Neuron (in vitro differentiated cells): ENCODE results near the gene NANOS2.
"Not testable (repeated sequence)": the region's sequence is repeated elsewhere in the genome, so short reads cannot be mapped to it uniquely, and the experiment has no call there.

ENCODE experiments used
- H2AFZ ChIP-seq: one replicate; pipeline ENCODE4 v1.6.1; 2013; ENCODE audit warnings: low read depth, mild to moderate bottlenecking, inconsistent platforms, low read length, moderate library complexity
- H3K27me3 ChIP-seq: one replicate; pipeline ENCODE4 v1.6.1; 2013; ENCODE audit warnings: low read length; ENCODE audit not compliant: insufficient read depth
- H3K36me3 ChIP-seq: one replicate; pipeline ENCODE4 v1.6.1; 2013; ENCODE audit warnings: low read length; ENCODE audit not compliant: insufficient read depth
- H3K4me1 ChIP-seq: one replicate; pipeline ENCODE4 v1.6.1; 2013; ENCODE audit warnings: low read length; ENCODE audit not compliant: insufficient read depth
- H3K4me3 ChIP-seq: 2 replicates; pipeline ENCODE4 v1.5.1; 2013; ENCODE audit warnings: mild to moderate bottlenecking, low read length, moderate library complexity
- H3K9me3 ChIP-seq: one replicate; pipeline ENCODE4 v1.6.1; 2013; ENCODE audit warnings: low read length

The NANOS2 gene

DNA sequence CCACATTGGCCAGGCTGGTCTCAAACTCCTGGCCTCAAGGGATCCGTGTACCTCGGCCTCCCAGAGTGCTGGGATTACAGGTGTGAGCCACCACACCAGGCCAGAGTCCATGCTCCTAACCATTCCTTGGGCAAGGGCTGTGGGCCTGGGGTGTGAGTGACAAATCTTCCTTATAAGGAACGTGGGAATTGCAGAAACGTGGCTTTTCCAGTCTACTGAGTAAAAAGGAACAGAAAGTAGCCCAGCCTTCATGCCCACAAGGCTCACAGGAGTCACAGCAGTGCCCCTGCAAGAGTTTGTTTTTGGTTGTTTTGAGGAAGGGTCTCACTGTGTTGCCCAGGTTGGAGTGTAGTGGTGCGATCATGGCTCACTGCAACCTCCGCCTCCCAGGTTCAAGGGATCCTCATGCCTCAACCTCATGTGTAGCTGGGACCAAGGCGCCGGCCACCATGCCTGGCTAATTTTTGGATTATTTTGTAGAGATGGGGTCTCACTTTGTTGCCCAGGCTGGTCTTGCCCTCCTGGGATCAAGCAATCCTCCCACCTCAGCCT, 17.2 kb downstream of the NANOS2 start:
- Histone ChIP-seq H3K36me3 (peaks cover 30% of the 10 kb centered on the region), H3K4me1 (peaks cover 8% of the 10 kb centered on the region), H2AFZ (no peak overlapping the region), H3K27me3 (no peaks in the 10 kb centered on the region), H3K4me3 (no peak overlapping the region), H3K9me3 (no peaks in the 10 kb centered on the region)

DNA sequence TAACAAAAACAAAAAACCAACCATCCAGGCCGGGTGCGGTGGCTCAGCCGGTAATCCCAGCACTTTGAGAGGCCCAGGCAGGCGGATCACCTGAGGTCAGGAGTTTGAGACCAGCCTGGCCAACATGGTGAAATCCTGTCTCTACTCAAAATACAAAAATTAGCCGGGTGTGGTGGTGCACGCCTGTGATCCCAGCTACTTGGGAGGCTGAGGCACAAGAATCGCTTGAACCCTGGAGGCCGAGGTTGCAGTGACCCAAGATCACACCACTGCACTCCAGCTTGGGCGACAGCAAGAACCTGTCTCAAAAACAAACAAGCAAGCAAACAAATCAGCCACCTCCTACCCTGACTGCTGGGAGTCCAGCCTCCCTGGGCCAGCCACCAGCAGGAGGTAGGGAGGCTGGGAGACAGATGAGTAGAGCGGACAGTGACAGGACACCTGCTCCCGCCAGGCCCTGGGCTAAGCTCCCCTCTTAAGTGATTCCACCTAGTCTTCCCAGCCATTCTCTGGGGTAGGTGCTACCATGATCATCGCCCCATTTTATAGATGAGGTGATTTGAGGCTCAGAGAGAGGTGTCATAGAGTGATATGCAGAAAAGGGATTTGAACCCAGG, 18.5 kb downstream of the NANOS2 start:
- not testable (repeated sequence) for H3K27me3 ChIP-seq, H3K4me3 ChIP-seq, H2AFZ ChIP-seq, H3K9me3 ChIP-seq, H3K4me1 ChIP-seq
- peaks cover 30% of the 10 kb centered on the region for H3K36me3 ChIP-seq

DNA sequence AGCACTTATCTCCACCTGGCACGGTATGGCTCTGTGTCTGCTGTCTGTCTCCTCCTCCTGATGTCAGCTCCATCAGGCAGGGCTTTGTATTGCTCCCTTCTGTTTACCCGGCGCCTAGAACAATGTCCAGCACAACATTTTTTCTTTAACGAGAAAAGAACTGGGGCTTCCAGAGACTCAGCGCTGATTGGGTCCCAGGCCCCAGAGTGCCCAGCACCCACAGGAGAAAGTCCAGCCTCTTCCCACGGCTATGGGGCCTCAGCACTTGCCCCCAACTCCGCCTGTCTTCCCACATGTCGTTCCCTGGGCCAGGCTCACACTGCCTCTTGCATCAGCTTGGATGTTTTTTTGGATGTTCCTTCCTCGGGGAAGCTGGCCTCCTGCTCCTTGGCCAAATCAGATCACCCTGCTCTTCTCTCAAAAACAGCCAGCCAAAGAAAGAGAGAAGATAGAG, 19.0 kb downstream of the NANOS2 start:
- Histone ChIP-seq H3K27me3 (no peaks in the 10 kb centered on the region), H3K36me3 (peaks cover 27% of the 10 kb centered on the region), H3K4me3 (no peak overlapping the region), H2AFZ (no peak overlapping the region), H3K4me1 (no peaks in the 10 kb centered on the region), H3K9me3 (no peaks in the 10 kb centered on the region)

DNA sequence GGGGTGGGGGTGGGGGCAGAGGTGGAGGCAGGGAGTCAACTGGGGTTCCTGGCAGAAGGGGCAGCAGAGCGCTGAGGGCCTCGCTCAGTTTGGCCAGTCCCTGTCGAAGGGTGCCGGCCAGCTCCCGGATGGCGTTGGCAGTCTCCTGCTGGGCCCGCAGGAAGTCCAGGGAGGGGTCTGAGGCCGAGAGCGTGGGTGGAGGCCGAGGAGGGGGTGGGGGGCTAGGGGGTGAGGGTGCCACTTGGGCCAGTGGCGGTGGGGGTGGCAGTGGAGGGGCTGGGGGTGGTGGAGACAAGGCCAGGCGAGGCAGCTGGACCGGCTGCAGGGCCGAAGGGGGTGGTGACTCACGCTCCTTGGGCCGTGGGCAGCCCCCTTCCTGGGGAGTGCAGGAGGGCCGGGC, 23.7 kb downstream of the NANOS2 start:
- Histone ChIP-seq H3K36me3 (peaks cover 12% of the 10 kb centered on the region), H3K9me3 (no peaks in the 10 kb centered on the region), H3K27me3 (no peaks in the 10 kb centered on the region), H3K4me1 (peaks cover 8% of the 10 kb centered on the region), H3K4me3 (no peak overlapping the region), H2AFZ (no peak overlapping the region)

DNA sequence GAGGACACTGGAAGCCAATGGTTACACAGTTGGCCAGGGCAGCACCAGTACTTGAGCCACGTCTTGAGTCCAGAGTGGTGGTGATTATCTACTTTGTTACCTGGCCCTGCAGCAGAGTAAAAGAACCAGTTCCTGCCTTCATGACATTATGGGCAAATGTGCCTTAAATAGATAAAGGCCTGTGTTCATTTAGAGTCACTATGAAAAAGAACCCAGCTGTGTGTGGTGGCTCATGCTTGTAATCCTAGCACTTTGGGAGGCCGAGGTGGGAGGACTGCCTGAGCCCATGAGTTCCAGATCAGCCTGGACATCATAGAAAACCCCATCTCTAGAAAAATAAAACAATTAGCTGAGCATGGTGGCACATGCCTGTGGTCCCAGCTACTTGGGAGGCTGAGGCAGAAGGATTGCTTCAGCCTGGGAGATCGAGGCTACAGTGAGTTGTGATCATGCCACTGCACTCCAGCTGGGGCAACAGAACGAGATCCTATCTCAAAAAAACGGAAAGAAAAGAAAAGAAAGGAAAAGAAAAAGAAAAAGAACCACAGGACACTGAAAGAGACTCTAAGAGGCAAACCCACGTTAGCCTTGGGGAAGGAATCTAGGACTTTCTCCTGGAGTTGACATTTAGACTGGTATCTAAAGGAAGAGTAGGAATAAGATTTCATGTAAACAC, 25.2 kb downstream of the NANOS2 start:
- peaks cover 15% of the 10 kb centered on the region for H3K4me1 ChIP-seq
- H3K9me3 ChIP-seq: no peaks in the 10 kb centered on the region
- H3K27me3 ChIP-seq: no peaks in the 10 kb centered on the region
- H3K4me3 ChIP-seq: no peak overlapping the region
- H2AFZ ChIP-seq: no peak overlapping the region
- peaks cover 7% of the 10 kb centered on the region for H3K36me3 ChIP-seq

DNA sequence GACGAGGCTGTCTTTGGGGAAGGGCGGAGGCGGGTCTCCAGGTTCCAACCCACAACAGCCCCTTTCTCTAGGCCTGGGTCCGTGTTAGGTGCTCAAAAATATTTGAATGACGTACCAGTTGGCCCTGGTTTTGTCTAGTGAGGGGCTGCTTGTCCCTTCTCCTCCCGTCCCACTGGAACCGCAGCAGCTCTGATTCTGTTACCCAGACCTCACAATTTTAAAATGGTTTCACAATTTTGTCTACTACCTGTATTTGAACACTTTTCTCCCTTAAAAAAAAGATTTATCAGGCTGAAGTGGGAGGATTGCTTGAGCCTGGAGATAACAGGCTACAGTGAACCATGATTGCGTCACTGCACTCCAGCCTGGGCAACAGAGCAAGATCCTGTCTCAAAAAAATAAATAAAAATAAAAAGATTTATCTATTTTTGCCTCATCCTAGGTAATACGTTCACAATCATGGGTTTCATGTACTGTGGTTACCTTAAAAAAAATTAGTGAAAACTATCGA, 27.3 kb downstream of the NANOS2 start:
- Histone ChIP-seq H3K4me3 (peak overlapping the region; percentile 74), H3K27me3 (no peaks in the 10 kb centered on the region), H3K9me3 (no peaks in the 10 kb centered on the region), H3K36me3 (peaks cover 18% of the 10 kb centered on the region), H2AFZ (peak overlapping the region; percentile 68), H3K4me1 (peaks cover 20% of the 10 kb centered on the region)

DNA sequence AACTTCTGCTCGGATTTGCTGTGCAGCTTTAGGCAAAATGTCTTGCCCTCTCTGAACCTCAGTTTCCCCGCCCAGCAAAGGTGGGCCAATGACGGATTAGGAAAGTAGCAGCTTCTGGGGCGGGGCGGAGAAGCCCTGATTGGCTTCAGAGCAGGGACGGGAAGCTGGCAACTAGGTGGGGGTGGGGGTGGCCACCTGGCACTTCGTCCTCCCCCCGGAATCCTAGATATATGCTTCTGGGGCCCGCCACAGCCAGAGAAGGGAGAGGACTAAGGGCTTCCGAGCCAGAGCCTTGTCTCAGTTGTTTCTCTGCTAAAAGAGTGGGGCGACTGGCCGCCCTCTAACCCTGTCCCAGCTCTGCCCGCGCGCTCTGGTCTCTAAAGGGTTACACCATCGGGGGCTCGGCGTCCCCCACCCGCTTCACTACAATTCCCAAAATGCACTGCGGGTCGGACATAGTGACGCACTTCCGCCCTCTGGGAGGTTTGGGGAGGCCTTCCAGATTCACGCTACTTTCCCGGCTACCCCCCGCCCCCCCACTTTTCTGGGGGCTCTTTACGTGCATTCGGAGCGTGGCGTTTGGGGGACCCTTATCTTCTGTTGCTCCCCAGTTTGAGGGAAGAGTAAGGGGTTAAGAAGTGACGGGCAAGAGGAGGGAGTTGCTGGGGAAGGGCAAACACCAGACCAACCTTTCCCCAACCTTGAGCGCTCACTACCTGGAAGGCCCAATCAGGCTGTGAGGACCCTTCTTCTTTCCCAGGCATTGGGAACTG, 28.0 kb downstream of the NANOS2 start:
- Histone ChIP-seq H3K4me1 (peaks cover 20% of the 10 kb centered on the region), H3K9me3 (no peaks in the 10 kb centered on the region), H3K36me3 (peaks cover 18% of the 10 kb centered on the region), H3K4me3 (peak overlapping the region; percentile 74), H3K27me3 (no peaks in the 10 kb centered on the region), H2AFZ (peak overlapping the region; percentile 68)

DNA sequence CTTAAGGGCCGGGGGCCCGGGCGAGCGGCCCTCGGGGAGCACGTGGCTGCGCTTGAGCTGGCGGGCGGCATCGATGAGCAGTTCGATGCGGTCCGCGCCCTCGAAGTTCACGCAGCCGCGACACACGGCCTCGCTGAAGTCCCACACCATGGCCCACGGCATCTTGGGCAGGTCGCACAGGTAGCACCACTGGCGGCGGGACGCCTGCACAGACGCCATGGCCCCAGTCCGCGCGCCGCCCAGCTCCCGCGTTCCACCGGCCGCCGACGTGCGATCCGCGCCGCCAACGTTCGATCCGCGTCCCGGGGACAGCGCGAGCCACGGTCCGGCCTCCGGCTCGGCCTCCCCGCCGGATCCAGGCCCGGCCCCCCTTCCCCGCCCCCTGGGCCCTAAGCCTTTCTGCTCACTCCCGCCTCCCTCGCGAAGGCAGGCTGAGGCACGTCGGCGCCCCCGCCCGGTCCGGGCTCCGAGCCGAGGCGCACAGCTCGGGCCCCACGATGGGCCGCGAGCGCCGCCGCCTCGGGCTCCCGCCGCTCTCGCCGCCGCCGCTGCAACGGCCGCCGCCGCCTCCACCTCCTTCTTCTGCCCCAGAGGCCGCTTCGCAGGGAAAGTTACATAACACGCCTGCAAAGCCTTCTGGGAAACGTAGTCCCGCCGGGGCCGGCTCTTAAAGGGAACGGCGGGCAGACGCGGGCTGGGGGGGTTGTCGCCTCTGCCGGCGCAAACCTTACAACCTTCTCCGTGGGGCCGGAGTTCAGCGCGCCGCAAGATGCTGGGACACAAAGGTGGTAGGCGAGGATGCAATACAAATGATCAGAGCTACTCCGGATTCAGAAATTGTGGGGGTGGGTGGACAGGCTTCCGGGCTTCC, 28.8 kb downstream of the NANOS2 start, which contains the start of gene IRF2BP1:
TSS of gene IRF2BP1 (minus strand) at position 586 of the 871 bp plus-strand sequence. CDS start at position 219, 367 bp downstream.
- peaks cover 18% of the 10 kb centered on the region for H3K36me3 ChIP-seq
- peaks cover 20% of the 10 kb centered on the region for H3K4me1 ChIP-seq
- peak within 1 kb of the TSS; percentile 68 for H2AFZ ChIP-seq
- H3K27me3 ChIP-seq: no peaks in the 10 kb centered on the region
- no peaks in the 10 kb centered on the region for H3K9me3 ChIP-seq
- H3K4me3 ChIP-seq: peak within 1 kb of the TSS; percentile 74

DNA sequence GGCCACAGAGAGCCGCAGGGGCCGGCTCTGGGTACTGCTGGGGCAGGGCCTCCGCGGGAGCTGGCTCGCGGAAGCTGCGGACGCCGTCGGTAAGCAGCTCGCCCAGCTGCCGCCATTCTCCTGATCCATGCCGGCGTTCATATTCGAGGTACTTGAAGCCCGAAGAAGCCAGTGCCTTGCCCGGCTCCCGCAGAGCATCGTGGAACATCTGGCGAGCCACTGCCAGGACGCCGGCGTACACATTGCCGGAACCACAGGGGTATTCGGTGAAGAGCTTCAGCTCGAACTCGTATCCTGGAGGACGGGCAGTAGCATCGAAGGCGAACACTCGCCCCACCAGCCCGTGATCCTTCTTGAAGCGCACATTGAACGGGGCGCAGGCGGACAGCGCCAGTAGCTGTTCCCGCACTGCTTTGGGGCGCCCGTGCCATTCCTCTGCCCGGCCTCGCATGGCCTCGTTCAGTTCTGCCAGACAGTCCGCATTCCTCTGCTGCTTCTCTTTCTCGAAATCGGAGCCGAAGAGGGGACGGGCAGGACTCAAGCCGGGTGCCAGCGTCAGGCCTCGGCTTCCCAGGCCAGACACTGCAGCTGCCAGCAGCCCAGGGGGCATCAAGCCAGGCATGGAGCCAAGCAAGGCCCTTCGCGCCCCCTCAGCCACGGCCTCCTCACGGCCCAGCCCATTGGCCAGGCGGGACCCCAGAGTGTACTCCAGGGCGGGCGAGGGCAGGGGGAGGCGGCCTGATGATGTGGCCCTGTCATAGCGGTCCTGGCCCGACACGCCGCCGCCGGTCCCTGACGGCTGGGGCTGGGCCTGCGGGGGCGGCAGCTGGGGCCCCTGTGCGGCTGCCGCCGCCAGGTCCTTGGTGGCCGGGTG, 29.7 kb downstream of the NANOS2 start:
- Histone ChIP-seq H3K36me3 (peaks cover 16% of the 10 kb centered on the region), H3K4me1 (peaks cover 20% of the 10 kb centered on the region), H3K9me3 (no peaks in the 10 kb centered on the region), H3K27me3 (no peaks in the 10 kb centered on the region), H2AFZ (no peak overlapping the region), H3K4me3 (peak overlapping the region; percentile 74)

DNA sequence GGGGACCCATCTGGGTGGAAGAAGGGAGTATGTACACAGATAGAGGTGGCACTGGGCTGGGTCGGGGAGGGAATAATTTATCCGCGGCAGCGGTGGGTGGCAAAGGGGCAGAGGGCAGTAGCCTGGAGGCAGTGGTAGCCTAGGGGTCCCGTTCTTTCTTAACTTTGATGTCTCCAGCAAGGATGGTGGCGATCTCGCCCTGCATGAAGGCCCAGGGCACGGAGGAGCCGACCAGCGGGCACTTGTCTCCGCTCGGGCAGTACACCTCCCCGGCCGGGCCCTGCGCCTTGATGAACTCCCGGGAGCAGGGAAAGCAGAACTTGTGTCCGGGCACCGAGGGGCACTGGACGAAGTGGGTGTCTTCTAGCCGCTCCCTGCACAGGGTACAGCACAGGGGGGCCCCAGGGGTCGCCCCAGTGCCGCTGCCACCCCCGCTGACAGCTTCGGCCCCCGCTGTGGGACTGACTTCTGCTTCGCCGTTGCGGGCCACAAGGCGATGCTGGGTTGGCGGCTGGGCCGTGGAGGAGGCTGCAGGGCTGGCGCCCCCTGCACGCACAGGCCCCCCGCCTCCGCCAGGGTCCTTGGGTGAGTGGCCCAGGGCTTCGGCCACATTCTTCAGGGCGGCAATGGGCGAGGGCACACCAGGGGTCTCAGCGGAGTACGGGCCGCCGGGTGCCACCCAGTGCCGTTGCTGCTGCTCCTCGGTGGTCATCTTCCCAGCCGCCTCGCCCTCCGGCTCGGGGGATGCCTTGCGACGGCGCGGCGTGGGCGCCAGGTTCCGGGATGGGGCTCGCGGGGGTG, 30.5 kb downstream of the NANOS2 start:
- no peaks in the 10 kb centered on the region for H3K9me3 ChIP-seq
- no peaks in the 10 kb centered on the region for H3K27me3 ChIP-seq
- H3K4me1 ChIP-seq: peaks cover 20% of the 10 kb centered on the region
- peaks cover 16% of the 10 kb centered on the region for H3K36me3 ChIP-seq
- H2AFZ ChIP-seq: no peak overlapping the region
- no peak overlapping the region for H3K4me3 ChIP-seq

DNA sequence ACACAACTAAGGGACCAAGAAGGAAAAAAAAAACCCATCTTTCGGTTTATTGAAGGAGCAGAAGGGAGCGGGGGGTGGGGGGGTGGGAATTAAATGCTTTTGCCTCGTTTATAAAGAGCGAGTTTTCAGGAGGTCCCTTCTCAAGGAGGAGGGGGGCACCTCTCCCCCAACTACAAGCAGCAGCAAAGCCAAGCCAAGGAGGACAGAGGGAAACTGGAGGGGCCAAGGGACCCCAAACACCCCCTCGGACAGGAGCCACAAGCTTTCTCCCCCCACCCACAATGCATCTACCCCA, 31.0 kb downstream of the NANOS2 start:
- no peaks in the 10 kb centered on the region for H3K9me3 ChIP-seq
- H3K36me3 ChIP-seq: peaks cover 16% of the 10 kb centered on the region
- no peak overlapping the region for H2AFZ ChIP-seq
- peaks cover 20% of the 10 kb centered on the region for H3K4me1 ChIP-seq
- H3K27me3 ChIP-seq: no peaks in the 10 kb centered on the region
- H3K4me3 ChIP-seq: no peak overlapping the region
